ENCODE results near the gene PGAP6. TPM values are rescaled to one million over a fixed set of nuclear protein-coding genes. Genes with fewer than 3 reads are reported as not detected.

Gene PGAP6
- total and polyA plus RNA-seq, 9 of the 15 experiments (the other 6 are each of a cell fraction or from before 2014, with no cell fraction given) = 0.45 to 50.2 (median 39.3) TPM

GRCh38 chr16:352547-353403 is 29.0 kb downstream of the PGAP6 start, which contains the start of gene AXIN1 (continued):
- TF ChIP-seq CUX1 (CRISPR knock-in tag; IDR thresholded peaks at IDR 0.05) = no peak
- 0 out of 2 replicates have a peak, but pooled peaks have one; percentile 46 for TF ChIP-seq ERF (CRISPR knock-in tag; IDR thresholded peaks at IDR 0.05)
- no peak for TF ChIP-seq ZNF316 (IDR thresholded peaks at IDR 0.05)
- no peak for TF ChIP-seq ZNF282 (CRISPR knock-in tag; IDR thresholded peaks at IDR 0.05)
- TF ChIP-seq SRSF3 (IDR thresholded peaks at IDR 0.05; ENCODE audit: insufficient read depth, low read length) = no peak
- no peak for TF ChIP-seq MAFG (tag; conservative IDR thresholded peaks at IDR 0.05)
- TF ChIP-seq MED1 (CRISPR knock-in tag; IDR thresholded peaks at IDR 0.05; ENCODE audit: borderline replicate concordance) = no peak
- no peak for TF ChIP-seq MBD2 (IDR thresholded peaks at IDR 0.05; ENCODE audit: borderline replicate concordance, low read depth)
- no peak for TF ChIP-seq ZFP1 (CRISPR knock-in tag; IDR thresholded peaks at IDR 0.05)
- no peak for TF ChIP-seq JUN (IDR thresholded peaks at IDR 0.05; ENCODE audit: borderline replicate concordance, low read depth, low read length)
- TF ChIP-seq JUN (CRISPR knock-in tag; IDR thresholded peaks at IDR 0.05; ENCODE audit: borderline replicate concordance) = no peak
- TF ChIP-seq MEF2A (IDR thresholded peaks at IDR 0.05; ENCODE audit: control insufficient read depth, low read depth, low read length) = no peak
- TF ChIP-seq ZNF76 (CRISPR knock-in tag; IDR thresholded peaks at IDR 0.05; ENCODE audit: borderline replicate concordance) = no peak
- no peak for TF ChIP-seq PCBP1 (IDR thresholded peaks at IDR 0.05; ENCODE audit: low read depth, low read length, poor library complexity, severe bottlenecking)
- TF ChIP-seq TFAM (CRISPR knock-in tag; conservative IDR thresholded peaks at IDR 0.05) = no peak
- no peak for TF ChIP-seq NR4A1 (CRISPR knock-in tag; IDR thresholded peaks at IDR 0.05)
- no peak for TF ChIP-seq NR4A1 (tag; IDR thresholded peaks at IDR 0.05)
- 0 out of 2 replicates have a peak, but pooled peaks have one; percentile 12 for TF ChIP-seq JUND (IDR thresholded peaks at IDR 0.05; ENCODE audit: borderline replicate concordance, low read depth, low read length)
- TF ChIP-seq JUND (tag; IDR thresholded peaks at IDR 0.05; ENCODE audit: borderline replicate concordance, low read depth, low read length) = no peak
- no peak for TF ChIP-seq ZNF384 (IDR thresholded peaks at IDR 0.05; ENCODE audit: low read depth, low read length)
- no peak for TF ChIP-seq ZNF740 (CRISPR knock-in tag; IDR thresholded peaks at IDR 0.05)
- TF ChIP-seq ZNF740 (tag; IDR thresholded peaks at IDR 0.05) = no peak
- TF ChIP-seq PHB2 (IDR thresholded peaks at IDR 0.05; ENCODE audit: low read depth) = no peak
- no peak for TF ChIP-seq MTA1 (IDR thresholded peaks at IDR 0.05; ENCODE audit: borderline replicate concordance)

Measured in K562 (cell line).